WTC11 (cell line): ENCODE measurements around the gene RAB7A. TPM values are rescaled to one million over a fixed set of nuclear protein-coding genes. Genes with fewer than 3 reads are reported as not detected.

Experiments used
- ATAC-seq: fragments of 200-7000 bp; cut with Tn5 transposase; 2 replicates; pipeline ENCODE4 v1.10.0; 2021; ENCODE audit warnings: mild to moderate bottlenecking, moderate library complexity
- CTCF ChIA-PET: fragments of 300-600 bp; sonication (Branson Sonifier 250); formaldehyde crosslinking; loops from one replicate; lab custom pipeline; 2021; ENCODE audit warnings: antibody characterized with exemption; lab: Charles Lee
- POLR2A ChIA-PET: fragments of 350-600 bp; sonication (Branson Sonifier 250); formaldehyde crosslinking; loops from one replicate; lab custom pipeline; 2021; ENCODE audit warnings: antibody characterized with exemption; lab: Charles Lee
- DNase-seq: peaks from one replicate; pipeline ENCODE4 v3.0.0; 2021; ENCODE audit warnings: low spot score
- H3K27ac Mint-ChIP-seq: 2 replicates; pipeline ENCODE4 v1.8.0; 2021; ENCODE audit warnings: mixed read lengths
- H3K27me3 Mint-ChIP-seq: 2 replicates; pipeline ENCODE4 v1.8.0; 2021; ENCODE audit warnings: low read depth, mild to moderate bottlenecking, moderate library complexity, mixed read lengths
- H3K36me3 Mint-ChIP-seq: 2 replicates; pipeline ENCODE4 v1.8.0; 2021; ENCODE audit warnings: mixed read lengths
- H3K4me1 Mint-ChIP-seq: 2 replicates; pipeline ENCODE4 v1.8.0; 2022; ENCODE audit warnings: mixed read lengths
- H3K4me3 Mint-ChIP-seq: 2 replicates; pipeline ENCODE4 v1.8.0; 2021; ENCODE audit warnings: mild to moderate bottlenecking, moderate library complexity, mixed read lengths
- H3K9me3 Mint-ChIP-seq: 2 replicates; pipeline ENCODE4 v1.8.0; 2021; ENCODE audit warnings: mixed read lengths
- E2F4 ChIP-seq: sonication (generic); formaldehyde crosslinking; IDR thresholded peaks from 2 replicates; pipeline ENCODE4 v1.8.1; 2022; ENCODE audit warnings: low read depth, mild to moderate bottlenecking, moderate library complexity, missing genetic modification reagents, borderline replicate concordance
- ESRRA ChIP-seq: sonication (generic); formaldehyde crosslinking; IDR thresholded peaks from 2 replicates; pipeline ENCODE4 v1.8.1; 2022; ENCODE audit warnings: mild to moderate bottlenecking, missing genetic modification reagents, borderline replicate concordance
- NFE2L1 ChIP-seq: sonication (generic); formaldehyde crosslinking; IDR thresholded peaks from 2 replicates; pipeline ENCODE4 v1.8.1; 2023; ENCODE audit warnings: missing genetic modification reagents
- NFYB ChIP-seq: sonication (generic); formaldehyde crosslinking; conservative IDR thresholded peaks from 2 replicates; pipeline ENCODE4 v1.8.0; 2022; ENCODE audit warnings: low read depth, missing genetic modification reagents
- NR3C1 ChIP-seq: sonication (generic); formaldehyde crosslinking; conservative IDR thresholded peaks from 2 replicates; pipeline ENCODE4 v1.8.1; 2023; ENCODE audit warnings: low read depth, mild to moderate bottlenecking, missing genetic modification reagents
- SOX15 ChIP-seq: fragments of 250-450 bp; sonication (Bioruptor Pico); IDR thresholded peaks from 2 replicates; pipeline ENCODE4 v1.9.0; 2021; ENCODE audit warnings: mild to moderate bottlenecking
- SP1 ChIP-seq: sonication (generic); formaldehyde crosslinking; conservative IDR thresholded peaks from 2 replicates; pipeline ENCODE4 v1.8.1; 2022; ENCODE audit warnings: missing genetic modification reagents
- TEAD1 ChIP-seq: sonication (generic); formaldehyde crosslinking; IDR thresholded peaks from 2 replicates; pipeline ENCODE4 v1.8.0; 2022; ENCODE audit warnings: mild to moderate bottlenecking, missing genetic modification reagents
- ZNF121 ChIP-seq: sonication (generic); formaldehyde crosslinking; IDR thresholded peaks from 2 replicates; pipeline ENCODE4 v1.8.0; 2023; ENCODE audit warnings: missing genetic modification reagents
- ZNF232 ChIP-seq: sonication (generic); formaldehyde crosslinking; IDR thresholded peaks from 2 replicates; pipeline ENCODE4 v1.8.0; 2022; ENCODE audit warnings: mild to moderate bottlenecking, missing genetic modification reagents
- ZNF281 ChIP-seq: sonication (generic); formaldehyde crosslinking; IDR thresholded peaks from 2 replicates; pipeline ENCODE4 v1.8.0; 2023; ENCODE audit warnings: mild to moderate bottlenecking, missing genetic modification reagents
- ZNF423 ChIP-seq: fragments of 250-450 bp; sonication (Bioruptor Pico); IDR thresholded peaks from 2 replicates; pipeline ENCODE4 v2.1.2; 2022; ENCODE audit warnings: mild to moderate bottlenecking, moderate library complexity
- total RNA-seq: library from RNA; stranded (reverse); gene quantifications from 3 replicates; pipeline ENCODE4 v1.2.3, GENCODE V29; 2021
- TF ChIP-seq, protein P1 (sequence below): sonication (generic); formaldehyde crosslinking; IDR thresholded peaks from 2 replicates; pipeline ENCODE4 v1.8.0; 2023; ENCODE audit warnings: missing genetic modification reagents, mild to moderate bottlenecking, borderline replicate concordance
- TF ChIP-seq, protein P2 (sequence below): sonication (generic); formaldehyde crosslinking; IDR thresholded peaks from 2 replicates; pipeline ENCODE4 v1.8.0; 2022; ENCODE audit warnings: mild to moderate bottlenecking, missing genetic modification reagents
- TF ChIP-seq, protein P3 (sequence below): sonication (generic); formaldehyde crosslinking; IDR thresholded peaks from 2 replicates; pipeline ENCODE4 v1.8.1; 2023; ENCODE audit warnings: mild to moderate bottlenecking, moderate library complexity, missing genetic modification reagents
- TF ChIP-seq, protein P4 (sequence below): sonication (generic); formaldehyde crosslinking; IDR thresholded peaks from 2 replicates; pipeline ENCODE4 v1.8.1; 2023; ENCODE audit warnings: mild to moderate bottlenecking, missing genetic modification reagents, borderline replicate concordance

Gene RAB7A
- total RNA-seq, 1 experiment from 2014 or later = 184 TPM

DNA sequence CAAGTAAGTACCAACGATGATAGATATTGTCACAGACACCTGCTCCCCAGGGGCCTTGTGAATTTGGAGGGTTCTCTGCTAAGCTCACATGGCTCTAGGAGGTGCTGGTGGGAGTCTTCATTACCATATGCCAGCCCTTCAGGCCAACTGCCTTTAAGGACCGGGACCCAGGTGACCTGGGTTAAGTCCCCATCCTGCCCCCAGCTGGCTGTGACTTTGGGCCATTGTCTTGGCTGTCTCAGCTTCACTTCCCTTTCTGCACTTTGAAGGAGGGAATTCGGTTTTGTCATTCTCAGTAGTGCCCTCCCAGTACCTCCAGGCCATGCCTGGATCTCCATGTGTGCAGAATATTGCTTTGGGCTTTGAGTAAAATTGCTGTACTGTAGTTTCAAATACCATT lies 80.6 kb downstream of the RAB7A start:
- no peaks in the 10 kb centered on the region for H3K27me3 Mint-ChIP-seq
- TF ChIP-seq NR3C1 (CRISPR knock-in tag) = no peak
- TF ChIP-seq, all 79 proteins: peak for 0
- CTCF ChIA-PET = interaction anchor here (0.5 to 1.1 kb wide), 2 partner anchors 12 to 115 kb away, joined by 3 to 4 read pairs; no protein-coding TSS in a partner anchor
- H3K36me3 Mint-ChIP-seq = peaks cover 55% of the 10 kb centered on the region
- POLR2A ChIA-PET = no interaction called here
- H3K27ac Mint-ChIP-seq = peak overlapping the region; percentile 34; the same call in 1 of the 2 replicates
- H3K4me1 Mint-ChIP-seq = peaks cover 19% of the 10 kb centered on the region
- ATAC-seq (no peak), DNase-seq (no peak)
- no peak overlapping the region for H3K4me3 Mint-ChIP-seq
- no peaks in the 10 kb centered on the region for H3K9me3 Mint-ChIP-seq

- H3K4me1 Mint-ChIP-seq = peaks cover 19% of the 10 kb centered on the region
- peaks cover 50% of the 10 kb centered on the region for H3K36me3 Mint-ChIP-seq
- H3K27me3 Mint-ChIP-seq = no peaks in the 10 kb centered on the region
- ChIA-PET CTCF (interaction anchor here (1.1 kb wide), 1 partner anchor 12 kb away, joined by 4 read pairs; no protein-coding TSS in a partner anchor), POLR2A (no interaction called here)
- DNase-seq (no peak), ATAC-seq (no peak)
- H3K9me3 Mint-ChIP-seq = no peaks in the 10 kb centered on the region
- 0 out of 2 replicates have a peak overlapping the region, but pooled peaks have one; percentile 34 for H3K27ac Mint-ChIP-seq
- H3K4me3 Mint-ChIP-seq = no peak overlapping the region
- TF ChIP-seq SOX15 (CRISPR knock-in tag) = no peak
Measured at GRCh38 chr3:128807186-128807830, 81.3 kb downstream of the RAB7A start.

- ATAC-seq = no peak
- H3K4me3 Mint-ChIP-seq = no peak overlapping the region
- peaks cover 63% of the 10 kb centered on the region for H3K36me3 Mint-ChIP-seq
- ChIA-PET POLR2A (no interaction called here), CTCF (no interaction called here)
- H3K9me3 Mint-ChIP-seq = no peaks in the 10 kb centered on the region
- no peaks in the 10 kb centered on the region for H3K27me3 Mint-ChIP-seq
- H3K27ac Mint-ChIP-seq = peak overlapping the region; percentile 75
- H3K4me1 Mint-ChIP-seq = peaks cover 12% of the 10 kb centered on the region
- no peak for DNase-seq
- no peak for TF ChIP-seq ZNF423 (CRISPR knock-in tag)
- TF ChIP-seq, protein P1, sequence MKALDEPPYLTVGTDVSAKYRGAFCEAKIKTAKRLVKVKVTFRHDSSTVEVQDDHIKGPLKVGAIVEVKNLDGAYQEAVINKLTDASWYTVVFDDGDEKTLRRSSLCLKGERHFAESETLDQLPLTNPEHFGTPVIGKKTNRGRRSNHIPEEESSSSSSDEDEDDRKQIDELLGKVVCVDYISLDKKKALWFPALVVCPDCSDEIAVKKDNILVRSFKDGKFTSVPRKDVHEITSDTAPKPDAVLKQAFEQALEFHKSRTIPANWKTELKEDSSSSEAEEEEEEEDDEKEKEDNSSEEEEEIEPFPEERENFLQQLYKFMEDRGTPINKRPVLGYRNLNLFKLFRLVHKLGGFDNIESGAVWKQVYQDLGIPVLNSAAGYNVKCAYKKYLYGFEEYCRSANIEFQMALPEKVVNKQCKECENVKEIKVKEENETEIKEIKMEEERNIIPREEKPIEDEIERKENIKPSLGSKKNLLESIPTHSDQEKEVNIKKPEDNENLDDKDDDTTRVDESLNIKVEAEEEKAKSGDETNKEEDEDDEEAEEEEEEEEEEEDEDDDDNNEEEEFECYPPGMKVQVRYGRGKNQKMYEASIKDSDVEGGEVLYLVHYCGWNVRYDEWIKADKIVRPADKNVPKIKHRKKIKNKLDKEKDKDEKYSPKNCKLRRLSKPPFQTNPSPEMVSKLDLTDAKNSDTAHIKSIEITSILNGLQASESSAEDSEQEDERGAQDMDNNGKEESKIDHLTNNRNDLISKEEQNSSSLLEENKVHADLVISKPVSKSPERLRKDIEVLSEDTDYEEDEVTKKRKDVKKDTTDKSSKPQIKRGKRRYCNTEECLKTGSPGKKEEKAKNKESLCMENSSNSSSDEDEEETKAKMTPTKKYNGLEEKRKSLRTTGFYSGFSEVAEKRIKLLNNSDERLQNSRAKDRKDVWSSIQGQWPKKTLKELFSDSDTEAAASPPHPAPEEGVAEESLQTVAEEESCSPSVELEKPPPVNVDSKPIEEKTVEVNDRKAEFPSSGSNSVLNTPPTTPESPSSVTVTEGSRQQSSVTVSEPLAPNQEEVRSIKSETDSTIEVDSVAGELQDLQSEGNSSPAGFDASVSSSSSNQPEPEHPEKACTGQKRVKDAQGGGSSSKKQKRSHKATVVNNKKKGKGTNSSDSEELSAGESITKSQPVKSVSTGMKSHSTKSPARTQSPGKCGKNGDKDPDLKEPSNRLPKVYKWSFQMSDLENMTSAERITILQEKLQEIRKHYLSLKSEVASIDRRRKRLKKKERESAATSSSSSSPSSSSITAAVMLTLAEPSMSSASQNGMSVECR = no peak
- TF ChIP-seq, protein P2, sequence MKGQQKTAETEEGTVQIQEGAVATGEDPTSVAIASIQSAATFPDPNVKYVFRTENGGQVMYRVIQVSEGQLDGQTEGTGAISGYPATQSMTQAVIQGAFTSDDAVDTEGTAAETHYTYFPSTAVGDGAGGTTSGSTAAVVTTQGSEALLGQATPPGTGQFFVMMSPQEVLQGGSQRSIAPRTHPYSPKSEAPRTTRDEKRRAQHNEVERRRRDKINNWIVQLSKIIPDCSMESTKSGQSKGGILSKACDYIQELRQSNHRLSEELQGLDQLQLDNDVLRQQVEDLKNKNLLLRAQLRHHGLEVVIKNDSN (CRISPR knock-in tag) = no peak
- TF ChIP-seq E2F4 (CRISPR knock-in tag) = no peak
- TF ChIP-seq ZNF121 (CRISPR knock-in tag) = no peak
- TF ChIP-seq SP1 (CRISPR knock-in tag) = no peak
- no peak for TF ChIP-seq ZNF281 (CRISPR knock-in tag)
- TF ChIP-seq SOX15 (CRISPR knock-in tag) = no peak
- no peak for TF ChIP-seq TEAD1 (CRISPR knock-in tag)
- no peak for TF ChIP-seq NFE2L1 (CRISPR knock-in tag)
- no peak for TF ChIP-seq NFYB (CRISPR knock-in tag)
- TF ChIP-seq, protein P3, sequence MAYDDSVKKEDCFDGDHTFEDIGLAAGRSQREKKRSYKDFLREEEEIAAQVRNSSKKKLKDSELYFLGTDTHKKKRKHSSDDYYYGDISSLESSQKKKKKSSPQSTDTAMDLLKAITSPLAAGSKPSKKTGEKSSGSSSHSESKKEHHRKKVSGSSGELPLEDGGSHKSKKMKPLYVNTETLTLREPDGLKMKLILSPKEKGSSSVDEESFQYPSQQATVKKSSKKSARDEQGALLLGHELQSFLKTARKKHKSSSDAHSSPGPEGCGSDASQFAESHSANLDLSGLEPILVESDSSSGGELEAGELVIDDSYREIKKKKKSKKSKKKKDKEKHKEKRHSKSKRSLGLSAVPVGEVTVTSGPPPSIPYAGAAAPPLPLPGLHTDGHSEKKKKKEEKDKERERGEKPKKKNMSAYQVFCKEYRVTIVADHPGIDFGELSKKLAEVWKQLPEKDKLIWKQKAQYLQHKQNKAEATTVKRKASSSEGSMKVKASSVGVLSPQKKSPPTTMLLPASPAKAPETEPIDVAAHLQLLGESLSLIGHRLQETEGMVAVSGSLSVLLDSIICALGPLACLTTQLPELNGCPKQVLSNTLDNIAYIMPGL (CRISPR knock-in tag) = no peak
- no peak for TF ChIP-seq ESRRA
- TF ChIP-seq ZNF232 (CRISPR knock-in tag) = no peak
- TF ChIP-seq, protein P4, sequence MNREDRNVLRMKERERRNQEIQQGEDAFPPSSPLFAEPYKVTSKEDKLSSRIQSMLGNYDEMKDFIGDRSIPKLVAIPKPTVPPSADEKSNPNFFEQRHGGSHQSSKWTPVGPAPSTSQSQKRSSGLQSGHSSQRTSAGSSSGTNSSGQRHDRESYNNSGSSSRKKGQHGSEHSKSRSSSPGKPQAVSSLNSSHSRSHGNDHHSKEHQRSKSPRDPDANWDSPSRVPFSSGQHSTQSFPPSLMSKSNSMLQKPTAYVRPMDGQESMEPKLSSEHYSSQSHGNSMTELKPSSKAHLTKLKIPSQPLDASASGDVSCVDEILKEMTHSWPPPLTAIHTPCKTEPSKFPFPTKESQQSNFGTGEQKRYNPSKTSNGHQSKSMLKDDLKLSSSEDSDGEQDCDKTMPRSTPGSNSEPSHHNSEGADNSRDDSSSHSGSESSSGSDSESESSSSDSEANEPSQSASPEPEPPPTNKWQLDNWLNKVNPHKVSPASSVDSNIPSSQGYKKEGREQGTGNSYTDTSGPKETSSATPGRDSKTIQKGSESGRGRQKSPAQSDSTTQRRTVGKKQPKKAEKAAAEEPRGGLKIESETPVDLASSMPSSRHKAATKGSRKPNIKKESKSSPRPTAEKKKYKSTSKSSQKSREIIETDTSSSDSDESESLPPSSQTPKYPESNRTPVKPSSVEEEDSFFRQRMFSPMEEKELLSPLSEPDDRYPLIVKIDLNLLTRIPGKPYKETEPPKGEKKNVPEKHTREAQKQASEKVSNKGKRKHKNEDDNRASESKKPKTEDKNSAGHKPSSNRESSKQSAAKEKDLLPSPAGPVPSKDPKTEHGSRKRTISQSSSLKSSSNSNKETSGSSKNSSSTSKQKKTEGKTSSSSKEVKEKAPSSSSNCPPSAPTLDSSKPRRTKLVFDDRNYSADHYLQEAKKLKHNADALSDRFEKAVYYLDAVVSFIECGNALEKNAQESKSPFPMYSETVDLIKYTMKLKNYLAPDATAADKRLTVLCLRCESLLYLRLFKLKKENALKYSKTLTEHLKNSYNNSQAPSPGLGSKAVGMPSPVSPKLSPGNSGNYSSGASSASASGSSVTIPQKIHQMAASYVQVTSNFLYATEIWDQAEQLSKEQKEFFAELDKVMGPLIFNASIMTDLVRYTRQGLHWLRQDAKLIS (CRISPR knock-in tag) = no peak
Measured at GRCh38 chr3:128808672-128809071, 82.7 kb downstream of the RAB7A start.
